Measurements from ENCODE around the gene PNMA8A.
A peak's percentile ranks its signal among the peaks of the same experiment; 100 is the strongest.

Gene PNMA8A

GRCh38 chr19:46514589-46515289, 43.4 kb upstream of the PNMA8A start:
- Histone ChIP-seq H3K27me3 (replicated peaks; ENCODE audit: control insufficient read depth, insufficient read depth, low read length) (no peaks in the 10 kb centered on the region), H3K36me3 (ENCODE audit: control insufficient read depth, insufficient read depth, low read length) (no peaks in the 10 kb centered on the region), H3K4me3 (replicated peaks; ENCODE audit: low read depth, low read length) (no peak overlapping the region)
- DNase-seq (ENCODE audit: extremely low read depth, insufficient read length): no peak
- TF ChIP-seq, protein P1, sequence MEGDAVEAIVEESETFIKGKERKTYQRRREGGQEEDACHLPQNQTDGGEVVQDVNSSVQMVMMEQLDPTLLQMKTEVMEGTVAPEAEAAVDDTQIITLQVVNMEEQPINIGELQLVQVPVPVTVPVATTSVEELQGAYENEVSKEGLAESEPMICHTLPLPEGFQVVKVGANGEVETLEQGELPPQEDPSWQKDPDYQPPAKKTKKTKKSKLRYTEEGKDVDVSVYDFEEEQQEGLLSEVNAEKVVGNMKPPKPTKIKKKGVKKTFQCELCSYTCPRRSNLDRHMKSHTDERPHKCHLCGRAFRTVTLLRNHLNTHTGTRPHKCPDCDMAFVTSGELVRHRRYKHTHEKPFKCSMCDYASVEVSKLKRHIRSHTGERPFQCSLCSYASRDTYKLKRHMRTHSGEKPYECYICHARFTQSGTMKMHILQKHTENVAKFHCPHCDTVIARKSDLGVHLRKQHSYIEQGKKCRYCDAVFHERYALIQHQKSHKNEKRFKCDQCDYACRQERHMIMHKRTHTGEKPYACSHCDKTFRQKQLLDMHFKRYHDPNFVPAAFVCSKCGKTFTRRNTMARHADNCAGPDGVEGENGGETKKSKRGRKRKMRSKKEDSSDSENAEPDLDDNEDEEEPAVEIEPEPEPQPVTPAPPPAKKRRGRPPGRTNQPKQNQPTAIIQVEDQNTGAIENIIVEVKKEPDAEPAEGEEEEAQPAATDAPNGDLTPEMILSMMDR (IDR thresholded peaks at IDR 0.05; ENCODE audit: insufficient read depth, low read length, poor library complexity, severe bottlenecking): no peak

DNA sequence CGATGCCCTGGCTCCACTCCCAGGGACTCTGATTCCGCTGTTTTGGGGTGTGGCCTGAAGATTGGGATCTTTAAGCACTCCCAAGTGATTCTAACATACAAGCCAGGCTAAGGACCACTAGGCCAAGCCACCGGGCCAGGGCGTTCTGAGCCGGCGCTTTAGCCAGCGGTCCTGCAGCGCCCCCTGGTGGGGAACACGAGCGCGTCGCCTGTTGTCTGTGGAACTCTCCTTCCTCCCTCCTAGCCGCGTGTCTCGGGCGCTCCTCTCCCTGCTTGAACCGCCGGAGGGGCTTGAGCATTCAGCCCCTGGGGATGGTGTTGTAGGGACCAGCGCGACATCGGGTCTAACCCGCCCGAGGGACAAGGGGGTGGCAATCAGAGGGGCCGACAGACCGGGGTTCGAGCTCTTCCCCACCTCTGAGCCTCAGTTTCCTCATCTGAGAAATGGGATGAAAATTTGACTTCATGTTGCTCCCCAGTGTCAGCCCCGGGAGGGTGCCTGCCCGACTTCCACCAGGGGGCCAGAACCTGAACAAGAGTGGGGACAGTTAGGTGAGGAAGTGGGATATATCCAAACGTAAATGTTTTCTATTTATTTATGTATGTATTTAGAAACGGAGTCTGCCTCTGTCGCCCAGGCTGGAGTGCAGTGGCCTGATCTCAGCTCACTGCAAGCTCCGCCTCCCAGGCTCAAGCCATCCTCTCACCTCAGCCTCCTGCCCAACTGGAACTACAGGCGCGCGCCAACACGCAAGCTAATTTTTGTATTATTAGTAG, 42.3 kb upstream of the PNMA8A start:
- DNase-seq (ENCODE audit: extremely low read depth, insufficient read length): peak; percentile 59
- Histone ChIP-seq H3K27me3 (replicated peaks; ENCODE audit: control insufficient read depth, insufficient read depth, low read length) (no peaks in the 10 kb centered on the region), H3K36me3 (ENCODE audit: control insufficient read depth, insufficient read depth, low read length) (no peaks in the 10 kb centered on the region), H3K4me3 (replicated peaks; ENCODE audit: low read depth, low read length) (no peak overlapping the region)
- TF ChIP-seq, protein P1 (IDR thresholded peaks at IDR 0.05; ENCODE audit: insufficient read depth, low read length, poor library complexity, severe bottlenecking): peak; percentile 96

DNA sequence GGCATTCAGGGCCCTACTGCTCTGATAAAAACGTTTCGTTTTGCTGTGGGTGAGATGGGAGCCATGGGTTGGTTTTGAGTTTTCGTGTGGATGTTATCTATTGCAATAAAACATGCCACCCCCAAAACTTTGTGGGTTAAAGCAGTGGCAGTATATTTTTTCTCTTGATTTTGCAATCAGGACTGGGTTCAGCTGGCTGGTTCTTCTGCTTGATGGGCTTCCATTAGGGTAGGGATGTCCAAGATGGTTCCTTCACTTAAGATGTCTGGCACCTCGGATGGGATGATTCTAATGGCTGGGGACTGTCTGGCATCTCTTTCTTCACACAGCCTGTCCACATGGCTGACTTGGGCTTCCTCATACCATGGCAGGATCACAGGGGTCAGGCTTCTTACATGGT, 39.9 kb upstream of the PNMA8A start:
- Histone ChIP-seq H3K36me3 (ENCODE audit: control insufficient read depth, insufficient read depth, low read length) (no peaks in the 10 kb centered on the region), H3K4me3 (replicated peaks; ENCODE audit: low read depth, low read length) (no peak overlapping the region), H3K27me3 (replicated peaks; ENCODE audit: control insufficient read depth, insufficient read depth, low read length) (no peaks in the 10 kb centered on the region)
- TF ChIP-seq, protein P1 (IDR thresholded peaks at IDR 0.05; ENCODE audit: insufficient read depth, low read length, poor library complexity, severe bottlenecking): no peak
- no peak for DNase-seq (ENCODE audit: extremely low read depth, insufficient read length)

DNA sequence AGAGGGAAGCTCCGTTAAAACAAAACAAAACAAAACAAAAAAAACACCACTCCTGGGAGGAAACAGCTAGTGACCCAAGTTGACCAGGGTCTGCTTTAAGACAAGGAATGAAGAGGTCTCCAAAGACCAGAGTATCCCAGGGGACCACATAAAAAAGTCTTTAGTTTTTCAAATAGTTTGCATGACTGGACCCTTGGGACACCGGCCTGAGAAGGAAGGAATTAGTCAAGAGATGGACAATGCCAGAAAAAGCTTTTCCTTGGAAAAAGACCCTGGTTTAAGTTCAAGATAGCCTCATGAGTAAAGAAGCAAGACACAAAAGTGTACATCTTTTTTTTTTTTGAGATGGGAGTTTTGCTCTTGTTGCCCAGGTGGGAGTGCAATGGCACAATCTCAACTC, 36.8 kb upstream of the PNMA8A start:
- H3K27me3 ChIP-seq (replicated peaks; ENCODE audit: control insufficient read depth, insufficient read depth, low read length): no peaks in the 10 kb centered on the region
- H3K4me3 ChIP-seq (replicated peaks; ENCODE audit: low read depth, low read length): no peak overlapping the region
- no peaks in the 10 kb centered on the region for H3K36me3 ChIP-seq (ENCODE audit: control insufficient read depth, insufficient read depth, low read length)
- TF ChIP-seq, protein P1 (IDR thresholded peaks at IDR 0.05; ENCODE audit: insufficient read depth, low read length, poor library complexity, severe bottlenecking): no peak
- DNase-seq (ENCODE audit: extremely low read depth, insufficient read length): no peak

DNA sequence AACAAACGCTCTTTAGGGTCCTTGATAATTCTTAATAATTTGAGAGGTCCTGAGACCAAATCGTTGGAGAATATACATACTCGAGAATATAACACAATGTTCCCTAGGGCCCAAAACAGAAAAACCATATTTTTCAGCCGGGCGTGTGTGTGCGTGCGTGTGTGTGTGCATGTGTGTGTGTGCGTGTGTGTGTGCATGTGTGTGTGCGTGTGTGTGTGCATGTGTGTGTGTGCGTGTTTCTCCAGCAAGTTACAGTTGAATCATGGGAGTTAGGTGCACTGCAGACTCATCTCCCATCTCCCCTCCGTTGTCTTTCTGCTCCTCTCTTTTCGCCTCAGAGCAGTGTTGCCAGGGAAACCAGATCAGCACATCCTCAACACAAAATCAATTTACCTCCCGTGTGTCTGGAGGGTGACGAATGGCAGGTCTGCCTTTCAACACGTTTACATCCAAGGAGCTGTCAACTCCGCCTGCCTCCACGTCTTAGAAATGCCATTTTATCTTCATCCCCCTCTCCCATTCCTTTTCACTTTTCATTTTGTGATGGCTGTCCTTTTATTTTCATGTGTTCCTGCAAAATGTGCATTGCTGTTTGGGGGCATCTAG, 32.6 kb upstream of the PNMA8A start:
- no peak for DNase-seq (ENCODE audit: extremely low read depth, insufficient read length)
- TF ChIP-seq, protein P1 (IDR thresholded peaks at IDR 0.05; ENCODE audit: insufficient read depth, low read length, poor library complexity, severe bottlenecking): no peak

More for the DNA sequence above, 32.6 kb upstream of the PNMA8A start:
- no peaks in the 10 kb centered on the region for H3K27me3 ChIP-seq (replicated peaks; ENCODE audit: control insufficient read depth, insufficient read depth, low read length)
- no peaks in the 10 kb centered on the region for H3K36me3 ChIP-seq (ENCODE audit: control insufficient read depth, insufficient read depth, low read length)
- no peak overlapping the region for H3K4me3 ChIP-seq (replicated peaks; ENCODE audit: low read depth, low read length)

Measured in GM06990 (cell line).